ENCODE results near the gene ALK.
"Not testable (repeated sequence)": the region's sequence is repeated elsewhere in the genome, so short reads cannot be mapped to it uniquely, and the experiment has no call there.

Gene ALK

DNA sequence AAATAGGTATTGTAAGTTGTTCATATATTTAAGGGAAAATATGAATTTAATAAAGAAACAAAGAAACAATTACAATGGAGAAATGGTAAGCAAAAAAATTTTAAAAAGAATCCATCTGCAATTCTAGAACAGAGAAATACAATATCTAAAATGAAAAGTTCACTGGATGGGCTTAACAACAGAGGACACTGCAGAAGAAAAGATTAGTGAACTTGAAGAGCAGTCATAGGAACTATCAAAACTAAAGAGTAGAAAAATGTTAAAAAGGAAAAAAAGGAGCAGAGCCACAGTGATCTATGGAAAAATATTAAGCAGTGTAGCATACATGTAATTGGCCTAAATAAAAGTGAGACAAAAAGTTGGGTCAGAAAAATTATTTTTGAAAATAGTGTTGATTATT, 83.5 kb downstream of the ALK start:
- no peak for DNase-seq

DNA sequence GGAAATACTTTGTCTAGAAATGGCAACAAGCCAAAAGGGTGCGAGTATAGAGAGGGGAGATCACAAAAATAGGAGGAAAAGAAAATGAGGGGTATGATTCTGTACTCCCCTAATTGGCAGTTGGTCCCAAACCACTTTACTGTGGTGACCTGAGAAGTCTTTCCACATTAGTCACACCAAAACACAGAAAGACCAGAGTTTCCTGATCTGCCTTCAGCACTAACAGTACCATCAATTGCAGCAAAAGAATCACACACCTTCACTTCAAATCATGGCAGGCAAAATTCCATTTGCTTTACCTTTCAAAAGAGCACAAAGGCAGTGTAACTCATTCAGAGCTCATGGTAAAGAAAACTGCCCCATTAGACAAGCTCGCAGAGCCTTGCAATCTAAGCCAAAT, 86.8 kb downstream of the ALK start:
- no peak for DNase-seq

DNA sequence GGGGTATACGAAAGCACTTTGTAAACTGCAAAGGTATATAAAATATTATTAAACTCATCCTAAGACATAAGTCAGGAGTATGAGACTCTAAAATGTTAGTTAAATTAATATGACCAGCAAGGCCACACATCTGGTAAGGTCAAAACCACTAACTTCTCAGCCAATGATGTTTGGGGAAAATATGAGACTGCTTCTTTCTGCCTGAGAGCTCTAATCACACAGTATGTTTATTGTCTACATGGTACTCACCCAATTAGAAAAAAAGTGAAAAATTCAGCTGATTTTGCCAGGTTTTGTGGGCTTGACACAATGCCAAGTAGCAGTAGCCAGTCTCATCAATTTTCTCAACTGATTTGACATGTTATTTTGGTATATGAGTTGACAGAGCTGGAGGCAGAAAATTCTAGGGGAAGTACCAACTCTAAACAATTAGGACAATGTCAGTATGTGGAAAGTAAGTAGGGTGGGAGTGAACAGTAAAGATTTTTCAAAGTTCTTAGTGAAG, 87.3 kb downstream of the ALK start:
- DNase-seq = no peak

DNA sequence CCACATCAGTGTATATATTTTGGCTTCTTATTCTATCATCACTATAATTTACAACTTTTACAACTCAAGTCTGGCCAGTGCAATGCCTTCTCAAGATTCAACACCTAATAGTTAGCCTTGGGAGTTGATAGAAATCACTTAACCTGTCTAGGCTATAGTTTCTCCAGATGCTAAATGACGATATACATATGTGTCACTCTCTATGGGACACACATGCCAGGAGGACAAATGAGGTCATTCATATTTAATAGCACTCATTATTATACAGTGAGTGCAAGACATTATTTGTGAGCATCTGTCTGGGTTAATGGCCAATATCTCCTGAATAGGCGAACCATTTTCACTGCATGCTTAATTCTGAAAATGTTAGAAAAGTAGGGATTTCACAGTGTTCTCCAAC, 89.8 kb downstream of the ALK start:
- no peak for DNase-seq

DNA sequence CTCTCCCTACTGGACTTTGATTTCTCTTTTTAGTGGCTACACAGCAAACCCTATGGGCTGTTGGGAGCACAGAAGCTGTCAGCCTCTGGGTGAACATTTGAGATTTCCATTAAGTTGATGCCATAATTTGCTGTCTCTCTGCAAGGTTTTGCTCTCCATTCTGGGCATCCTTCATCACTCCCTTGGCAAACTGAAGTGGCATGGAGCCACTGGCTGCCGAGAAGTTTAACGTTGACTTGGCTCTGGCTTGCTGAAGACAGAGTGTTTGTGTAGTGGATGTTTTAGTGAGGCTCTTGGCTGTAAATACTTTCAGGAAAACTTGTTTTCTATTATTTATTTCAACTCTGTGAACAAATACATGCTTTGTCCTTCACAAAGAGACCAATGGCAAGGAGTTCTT, 91.5 kb downstream of the ALK start:
- no peak for DNase-seq

DNA sequence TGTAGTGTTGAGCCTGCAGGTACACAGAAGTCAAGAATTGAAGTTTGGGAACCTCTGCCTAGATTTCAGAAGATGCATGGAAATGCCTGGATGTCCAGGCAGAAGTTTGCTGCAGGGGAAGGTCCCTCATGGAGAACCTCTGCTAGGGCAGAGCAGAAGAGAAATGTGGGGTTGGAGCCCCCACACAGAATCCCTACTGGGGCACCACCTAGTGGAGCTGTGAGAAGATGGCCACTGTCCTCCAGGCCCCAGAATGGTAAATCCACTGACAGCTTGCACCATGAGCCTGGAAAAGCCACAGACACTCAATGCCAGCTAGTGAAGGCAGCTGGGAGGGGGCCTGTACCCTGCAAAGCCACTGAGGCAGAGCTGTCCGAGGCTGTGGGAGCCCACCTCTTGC, 97.2 kb downstream of the ALK start:
- not testable (repeated sequence) for DNase-seq

DNA sequence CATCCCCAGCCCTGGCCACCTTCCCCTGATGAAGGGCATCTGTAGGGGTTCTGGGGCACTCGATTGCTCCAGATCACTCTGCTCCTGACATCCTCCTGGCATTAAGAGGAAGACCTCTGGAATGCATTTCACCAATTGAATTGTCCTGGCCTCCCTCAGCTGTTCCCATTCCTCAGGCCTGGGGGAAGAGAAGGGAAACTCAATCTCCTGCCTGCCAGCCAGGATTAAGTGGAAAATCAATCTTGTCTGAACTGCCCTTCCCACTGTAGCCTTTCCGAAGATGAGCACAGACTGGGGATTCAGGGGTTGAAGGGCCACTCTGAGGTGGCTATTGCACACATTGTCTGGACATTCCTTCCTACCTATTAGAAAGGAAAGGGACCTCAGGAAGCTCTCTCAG, 99.8 kb downstream of the ALK start:
- DNase-seq = no peak

DNA sequence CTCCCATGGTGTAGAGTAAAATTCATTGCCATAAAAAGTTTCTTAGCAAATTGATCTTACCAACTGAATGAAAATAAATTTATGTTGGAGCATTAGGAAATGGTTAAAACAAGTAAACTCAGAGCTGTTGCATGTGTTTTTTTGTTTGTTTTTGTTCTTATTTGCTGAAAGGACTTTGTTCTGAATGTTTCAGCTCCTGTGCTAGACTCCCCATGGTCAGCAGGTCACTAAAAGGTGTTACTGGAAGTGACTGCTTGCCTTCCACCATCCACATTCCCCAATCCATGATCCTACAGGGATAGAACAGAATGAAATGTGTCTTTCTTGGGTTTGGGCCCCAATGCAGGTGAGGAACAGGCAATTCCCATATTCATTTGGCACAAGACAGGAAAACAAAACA, 101.8 kb downstream of the ALK start:
- no peak for DNase-seq

- DNase-seq = no peak
These were observed 103.3 kb downstream of the ALK start for GRCh38 chr2:29817801-29818680.

DNA sequence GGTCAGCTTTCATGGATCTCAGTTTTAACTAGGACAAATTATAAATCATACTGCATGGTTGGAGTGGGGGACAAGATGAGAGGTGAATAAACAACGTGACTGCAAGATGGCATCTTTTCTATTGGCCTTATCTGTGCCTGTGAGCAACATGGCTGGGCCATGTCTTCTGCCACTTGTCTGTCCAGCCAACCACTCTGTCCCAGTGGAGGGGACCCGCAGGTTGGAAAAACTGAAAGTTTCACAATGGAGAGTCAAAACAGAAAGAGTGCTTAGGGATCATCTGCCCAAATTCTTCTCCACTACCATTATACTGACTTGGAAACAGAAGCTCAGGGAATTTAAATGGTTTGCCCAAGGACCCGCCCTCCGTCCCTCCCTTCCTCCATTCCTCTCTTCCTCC, 104.1 kb downstream of the ALK start:
- DNase-seq = no peak

DNA sequence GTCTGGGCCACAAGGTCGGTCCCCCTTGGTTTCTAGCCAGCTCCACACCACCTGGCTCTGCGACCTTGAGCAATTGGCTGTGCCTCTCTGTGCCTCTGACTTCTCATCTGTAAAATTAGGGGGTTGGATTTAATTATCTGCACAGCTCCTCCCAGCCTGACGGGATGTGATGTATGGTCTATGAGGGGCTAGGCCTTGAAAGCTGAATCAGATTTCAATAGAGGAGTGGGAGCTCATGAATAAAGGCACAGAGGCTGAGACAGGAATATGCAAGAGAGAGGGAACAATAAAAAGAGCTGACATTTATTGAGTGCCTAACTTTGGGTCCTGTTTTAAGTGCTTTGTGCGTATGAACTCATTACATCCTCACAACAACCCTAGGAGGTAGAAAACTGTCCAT, 104.7 kb downstream of the ALK start:
- no peak for DNase-seq

DNA sequence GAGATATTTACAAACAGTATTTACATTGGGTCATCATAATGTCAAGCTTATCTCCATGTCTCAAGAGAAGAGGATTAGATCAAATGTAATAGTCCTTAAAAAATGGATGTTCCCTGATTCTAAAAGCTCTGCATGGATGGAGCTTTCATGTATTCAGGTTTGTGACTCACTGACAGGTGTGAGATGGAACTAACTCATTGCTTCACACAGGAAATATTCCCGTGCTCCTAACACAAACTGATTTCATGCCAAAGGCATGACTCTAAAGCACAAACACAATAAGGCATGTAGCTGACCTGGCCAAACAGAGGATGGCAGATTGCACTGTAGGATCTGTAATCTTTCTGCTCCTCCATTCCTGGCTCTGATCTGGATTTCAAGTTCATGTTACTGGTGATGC, 110.0 kb downstream of the ALK start:
- no peak for DNase-seq

DNA sequence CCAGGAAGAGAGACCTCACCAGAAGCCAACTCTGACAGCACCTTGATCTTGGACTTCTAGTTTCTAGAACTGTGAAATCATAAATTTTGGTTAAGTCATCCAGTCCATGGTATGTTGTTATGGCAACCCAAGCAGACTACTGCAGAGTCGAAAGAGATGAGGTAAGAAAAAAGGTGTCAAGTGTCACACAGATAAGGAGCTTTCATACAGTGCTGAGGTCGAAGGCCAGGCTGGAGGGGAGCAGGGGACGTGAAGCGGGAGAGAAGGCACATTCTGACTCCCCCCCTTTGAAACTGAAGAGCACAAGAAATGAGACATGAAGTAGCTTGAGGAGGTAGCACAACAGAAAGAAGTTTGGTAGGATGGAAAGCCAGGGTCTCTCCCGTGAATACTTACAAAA, 110.4 kb downstream of the ALK start:
- DNase-seq = no peak

GRCh38 chr2:29808321-29808720, 113.1 kb downstream of the ALK start:
- DNase-seq = no peak

DNA sequence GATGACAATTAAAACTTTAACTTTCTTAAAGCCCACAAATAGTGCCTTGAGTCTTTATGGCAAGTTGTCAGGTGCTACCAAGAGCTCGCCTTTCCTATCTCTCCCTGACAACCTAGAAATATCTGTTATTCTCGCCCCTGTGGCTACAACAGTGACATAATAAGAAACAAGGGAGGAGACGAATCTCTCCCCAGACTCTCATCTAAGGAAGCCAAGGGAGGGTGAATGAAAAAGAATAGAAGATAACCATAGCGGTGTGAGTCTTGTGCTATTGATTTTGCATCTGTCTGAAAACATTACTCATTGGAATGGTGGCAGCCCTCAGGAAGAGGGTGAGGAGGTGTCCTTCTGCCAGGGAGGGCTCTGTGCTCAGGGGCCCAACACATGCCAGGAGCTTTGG, 114.3 kb downstream of the ALK start:
- no peak for DNase-seq

- DNase-seq = no peak
These were observed 114.9 kb downstream of the ALK start for GRCh38 chr2:29806461-29806860.

GRCh38 chr2:29804671-29805070, 116.7 kb downstream of the ALK start:
- no peak for DNase-seq

GRCh38 chr2:29803537-29803936, 117.8 kb downstream of the ALK start:
- no peak for DNase-seq

- DNase-seq = no peak
These were observed 118.4 kb downstream of the ALK start for GRCh38 chr2:29802986-29803385.

- DNase-seq = no peak
These were observed 121.8 kb downstream of the ALK start for GRCh38 chr2:29799628-29800027.

DNA sequence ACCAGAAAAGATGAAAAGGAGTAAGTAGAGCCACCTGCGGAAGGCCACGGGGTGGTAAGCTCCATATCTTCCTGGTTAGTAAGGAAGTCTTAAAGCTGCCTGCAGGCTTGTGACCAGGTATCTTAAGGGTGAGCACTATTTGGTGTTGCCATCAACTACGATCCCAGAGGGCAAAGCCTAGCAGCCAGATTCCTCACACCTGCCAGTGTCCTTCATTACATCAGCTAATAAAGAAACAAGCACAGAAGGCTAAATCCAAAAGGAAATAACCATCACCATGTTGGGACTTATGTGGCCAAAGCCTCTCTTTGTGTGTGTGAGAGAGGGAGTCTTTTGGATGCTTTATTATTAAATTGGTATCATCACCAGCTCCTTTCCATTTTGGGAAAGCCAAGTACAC, 123.5 kb downstream of the ALK start:
- no peak for DNase-seq

GRCh38 chr2:29796446-29796845, 124.9 kb downstream of the ALK start:
- no peak for DNase-seq

DNA sequence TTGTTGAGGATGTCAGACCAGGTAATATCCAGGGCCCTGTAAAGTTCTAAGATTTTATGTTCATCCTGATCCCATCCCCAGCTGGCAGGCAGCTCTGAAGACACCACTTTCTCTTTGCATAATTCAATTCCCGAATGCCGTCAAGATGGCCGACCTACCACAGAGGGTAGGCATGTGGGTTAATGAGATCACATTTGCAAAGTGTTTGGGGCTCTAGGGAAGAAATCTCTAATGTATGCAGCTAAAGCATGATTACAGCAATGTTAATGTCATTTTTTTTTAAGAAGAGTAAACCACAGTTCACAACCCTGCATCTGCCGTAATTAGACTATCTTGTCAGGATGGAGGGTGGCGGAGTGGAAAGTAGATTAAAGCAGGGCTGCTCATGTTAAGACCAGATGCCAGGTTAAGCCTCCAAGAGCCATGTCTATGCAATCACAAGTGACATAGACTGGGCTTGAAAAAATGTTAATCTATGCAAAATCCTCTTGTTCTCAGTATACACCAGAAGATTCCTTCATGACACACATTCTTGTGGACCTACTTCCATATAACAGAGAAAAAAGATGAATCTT, 131.4 kb downstream of the ALK start:
- no peak for DNase-seq
